Activated CD4-positive, CD25-positive, alpha-beta regulatory T cell (primary cell): Measurements from ENCODE around the gene ADCY1.
"Not testable (repeated sequence)": the region's sequence is repeated elsewhere in the genome, so short reads cannot be mapped to it uniquely, and the experiment has no call there.

Source experiments
- DNase-seq, 4 experiments: peaks; one replicate each; lab custom pipeline; 2025; lab: John Stamatoyannopoulos, UW

Gene ADCY1

GRCh38 chr7:45573661-45574415, at the start of gene ADCY1:
Gene ADCY1 (plus strand): TSS chr7:45574368. CDS start chr7:45574544, 176 bp downstream.
- no peak for DNase-seq

DNA sequence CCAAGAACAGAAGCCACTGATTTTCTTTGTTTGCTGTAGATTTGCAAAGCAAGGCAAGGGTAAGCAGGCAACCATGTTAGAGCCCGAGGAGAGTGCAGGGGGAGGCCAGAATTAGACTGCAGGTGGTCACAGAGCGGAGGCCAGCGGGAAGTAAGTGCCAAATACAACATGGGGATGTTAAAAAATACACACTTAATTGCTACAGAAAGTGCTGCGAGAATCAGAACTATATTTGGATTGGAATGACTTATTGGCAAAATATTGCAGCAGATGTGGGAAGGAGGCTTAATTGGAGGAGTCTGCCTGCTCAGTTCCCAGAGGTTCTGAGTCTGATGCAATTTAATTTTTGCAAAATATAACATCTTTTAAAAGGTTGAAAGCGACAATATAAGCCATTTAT, 49.7 kb upstream of the ADCY1 start:
- DNase-seq: no peak

- DNase-seq: no peak
These were observed 49.1 kb upstream of the ADCY1 start for GRCh38 chr7:45525057-45525456.

- no peak for DNase-seq
These were observed 30.7 kb upstream of the ADCY1 start for GRCh38 chr7:45543473-45543872.

GRCh38 chr7:45545105-45545710, 29.0 kb upstream of the ADCY1 start:
- not testable (repeated sequence) for DNase-seq

DNA sequence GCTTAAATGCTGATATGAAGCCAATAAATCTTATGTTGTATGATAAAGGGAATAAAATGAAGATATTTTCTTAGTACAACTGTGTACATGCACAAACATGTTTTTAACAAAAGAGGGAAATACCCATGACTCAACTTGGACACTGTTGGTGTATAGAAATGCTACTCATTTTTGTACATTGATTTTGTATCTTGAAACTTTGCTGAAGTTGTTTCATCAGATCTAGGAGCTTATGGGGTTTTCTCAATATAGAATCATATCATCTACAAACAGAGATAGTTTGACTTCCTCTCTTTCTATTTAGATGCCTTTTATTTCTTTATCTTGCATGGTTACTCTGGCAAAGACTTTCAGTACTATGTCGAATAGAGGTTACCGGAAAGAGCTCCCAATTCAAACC, 25.3 kb upstream of the ADCY1 start:
- DNase-seq: not testable (repeated sequence)

- no peak for DNase-seq
These were observed 10.8 kb upstream of the ADCY1 start for GRCh38 chr7:45563401-45563800.

DNA sequence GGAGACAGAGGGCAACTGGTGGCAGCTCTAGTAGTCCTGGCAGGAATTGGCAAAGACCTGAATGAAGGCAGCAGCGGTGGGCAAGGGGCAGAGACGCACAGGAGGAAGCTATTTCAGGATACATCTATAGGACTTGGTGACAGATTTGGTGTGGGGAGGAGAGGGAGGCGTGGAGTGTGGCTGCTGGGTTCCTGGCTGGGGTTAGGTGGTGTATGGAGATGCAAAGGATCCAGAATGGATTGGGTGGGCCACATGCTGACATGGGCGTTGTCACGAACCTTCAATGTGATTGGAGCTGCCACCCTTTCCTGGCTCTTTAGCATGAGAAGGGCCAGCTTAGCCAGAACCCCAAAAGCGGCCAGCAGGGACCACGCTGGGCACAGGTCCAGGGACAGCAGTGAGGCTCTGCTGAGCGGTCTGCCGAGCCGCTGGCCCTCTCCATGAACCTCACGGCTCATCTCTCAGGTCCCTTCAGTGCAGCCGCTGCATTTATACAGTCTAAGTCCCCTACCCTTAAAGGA, 10.2 kb upstream of the ADCY1 start:
- no peak for DNase-seq

- no peak for DNase-seq
These were observed 9.7 kb upstream of the ADCY1 start for GRCh38 chr7:45564485-45564884.

DNA sequence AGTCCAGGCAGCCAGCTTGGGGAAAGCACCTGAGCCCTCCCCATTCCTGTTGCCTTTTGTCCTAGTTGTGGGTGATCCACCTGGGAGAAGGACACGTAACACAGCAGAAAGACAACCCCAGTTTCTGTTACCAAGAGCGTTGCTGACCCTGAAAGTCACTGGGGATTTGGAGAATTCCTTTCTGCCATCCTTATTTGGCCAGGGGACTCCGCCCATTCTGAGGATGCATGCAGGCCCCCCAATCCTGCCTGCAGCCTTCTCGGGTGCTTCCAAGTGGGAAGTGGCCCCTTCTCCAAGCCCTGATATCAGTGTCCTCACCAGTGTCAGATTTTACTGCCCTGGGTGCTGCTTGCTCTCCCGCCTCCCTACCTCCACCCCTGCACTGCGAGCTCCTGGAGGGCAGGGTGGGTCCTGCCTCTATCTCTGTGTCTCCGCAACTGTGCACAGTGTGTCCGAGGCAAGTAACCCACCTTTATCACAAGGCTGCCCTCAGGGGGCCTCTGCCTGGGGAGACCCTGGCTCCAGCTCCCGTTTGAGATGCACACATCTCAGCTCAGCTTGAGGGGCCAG, 9.2 kb upstream of the ADCY1 start:
- DNase-seq: no peak

- DNase-seq: no peak
These were observed 7.8 kb upstream of the ADCY1 start for GRCh38 chr7:45566386-45566785.

GRCh38 chr7:45566961-45567360, 7.2 kb upstream of the ADCY1 start:
- no peak for DNase-seq

GRCh38 chr7:45567713-45568112, 6.5 kb upstream of the ADCY1 start:
- DNase-seq: no peak

GRCh38 chr7:45568536-45569289, 5.5 kb upstream of the ADCY1 start:
- no peak for DNase-seq

DNA sequence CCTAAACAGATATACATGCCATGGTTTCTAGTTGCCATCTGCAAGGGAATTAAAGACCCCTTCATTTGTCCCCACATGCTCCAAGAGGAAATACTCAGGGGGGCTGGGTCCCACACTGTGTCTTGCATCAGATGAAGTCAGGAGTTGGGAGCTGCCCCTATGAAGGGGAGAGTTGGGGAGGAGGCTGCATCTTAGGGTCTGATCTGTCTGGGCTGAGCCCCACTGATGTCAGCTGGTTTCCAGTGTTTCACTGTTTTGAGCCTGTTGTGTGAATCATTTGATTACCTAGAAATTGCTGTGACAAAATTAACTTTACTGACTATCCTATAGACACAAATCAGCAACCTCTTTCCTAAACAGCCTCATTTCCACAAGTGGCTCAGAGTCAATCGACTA, 4.9 kb upstream of the ADCY1 start:
- DNase-seq: no peak

- no peak for DNase-seq
These were observed 3.4 kb upstream of the ADCY1 start for GRCh38 chr7:45570797-45571196.

- DNase-seq: no peak
These were observed 964 bp upstream of the ADCY1 start for GRCh38 chr7:45573204-45573603.

DNA sequence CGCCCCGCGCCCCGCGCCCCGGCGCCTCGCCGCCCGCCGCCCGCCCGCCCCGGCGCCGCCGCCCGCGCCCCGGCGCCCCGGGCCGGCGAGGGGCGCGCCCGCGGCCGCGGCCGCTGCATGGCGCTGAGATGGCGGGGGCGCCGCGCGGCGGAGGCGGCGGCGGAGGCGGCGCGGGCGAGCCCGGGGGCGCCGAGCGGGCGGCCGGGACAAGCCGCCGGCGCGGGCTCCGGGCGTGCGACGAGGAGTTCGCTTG, 174 bp downstream of the ADCY1 start:
- DNase-seq: no peak

DNA sequence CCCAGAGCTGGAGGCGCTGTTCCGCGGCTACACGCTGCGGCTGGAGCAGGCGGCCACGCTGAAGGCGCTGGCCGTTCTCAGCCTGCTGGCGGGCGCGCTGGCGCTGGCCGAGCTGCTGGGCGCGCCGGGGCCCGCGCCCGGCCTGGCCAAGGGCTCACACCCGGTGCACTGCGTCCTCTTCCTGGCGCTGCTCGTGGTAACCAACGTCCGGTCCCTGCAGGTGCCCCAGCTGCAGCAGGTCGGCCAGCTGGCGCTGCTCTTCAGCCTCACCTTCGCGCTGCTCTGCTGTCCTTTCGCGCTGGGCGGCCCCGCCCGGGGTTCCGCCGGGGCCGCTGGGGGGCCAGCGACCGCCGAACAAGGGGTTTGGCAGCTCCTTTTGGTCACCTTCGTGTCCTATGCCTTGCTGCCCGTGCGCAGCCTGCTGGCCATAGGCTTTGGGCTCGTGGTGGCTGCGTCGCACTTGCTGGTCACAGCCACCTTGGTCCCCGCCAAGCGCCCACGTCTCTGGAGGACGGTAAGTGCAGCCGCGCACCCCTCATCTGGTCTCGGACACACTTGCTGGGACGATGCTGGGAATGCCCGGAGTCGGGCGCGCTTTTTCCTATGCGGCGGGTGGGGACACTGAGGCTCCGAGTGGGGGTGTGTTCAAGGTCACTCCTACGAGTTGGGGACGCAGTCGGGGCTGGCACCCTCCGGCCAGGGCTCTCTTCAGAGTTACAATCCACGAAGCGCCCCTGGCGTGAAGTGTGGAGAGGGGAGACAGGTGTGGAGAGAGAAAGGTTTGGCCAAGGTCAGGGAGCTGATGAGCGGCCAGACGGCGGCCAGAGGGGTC, 717 bp downstream of the ADCY1 start:
- no peak for DNase-seq

DNA sequence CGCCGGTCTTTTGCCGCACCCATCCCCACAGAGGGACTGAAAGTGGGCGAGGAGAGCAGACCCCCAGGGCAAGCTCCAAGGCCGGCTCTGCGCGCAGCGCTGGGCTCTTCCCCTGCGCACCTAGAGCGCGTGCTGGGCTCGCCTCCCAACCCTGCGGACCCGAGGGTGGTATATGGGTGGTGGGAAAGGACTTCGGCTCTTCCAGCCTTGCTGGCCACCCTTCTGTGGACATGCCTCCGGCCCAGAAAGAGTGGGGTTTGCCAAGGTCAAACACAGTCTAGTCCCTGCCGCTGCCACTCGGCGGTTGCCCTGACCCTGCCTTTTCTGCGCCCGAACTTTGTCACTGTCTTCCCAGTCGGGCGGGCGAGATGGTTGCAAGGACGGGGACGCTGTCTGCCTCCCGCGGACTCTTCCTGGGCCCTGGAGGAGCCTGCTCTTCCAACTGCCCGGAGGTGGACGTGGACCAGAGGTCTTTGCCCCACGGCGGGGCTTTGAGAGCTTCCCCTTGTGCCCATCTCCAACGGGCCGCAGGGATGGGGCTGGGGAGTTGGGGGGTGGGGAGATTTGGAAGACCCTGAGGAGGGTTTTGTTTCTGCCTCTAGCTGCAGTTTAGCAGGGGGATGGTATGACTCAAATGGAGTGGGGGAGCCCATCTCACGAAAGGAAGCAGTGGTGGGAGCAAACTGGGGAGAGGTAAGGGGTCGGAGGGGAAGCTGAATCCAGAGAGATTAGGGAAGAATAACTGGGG, 1.5 kb downstream of the ADCY1 start:
- DNase-seq: no peak

DNA sequence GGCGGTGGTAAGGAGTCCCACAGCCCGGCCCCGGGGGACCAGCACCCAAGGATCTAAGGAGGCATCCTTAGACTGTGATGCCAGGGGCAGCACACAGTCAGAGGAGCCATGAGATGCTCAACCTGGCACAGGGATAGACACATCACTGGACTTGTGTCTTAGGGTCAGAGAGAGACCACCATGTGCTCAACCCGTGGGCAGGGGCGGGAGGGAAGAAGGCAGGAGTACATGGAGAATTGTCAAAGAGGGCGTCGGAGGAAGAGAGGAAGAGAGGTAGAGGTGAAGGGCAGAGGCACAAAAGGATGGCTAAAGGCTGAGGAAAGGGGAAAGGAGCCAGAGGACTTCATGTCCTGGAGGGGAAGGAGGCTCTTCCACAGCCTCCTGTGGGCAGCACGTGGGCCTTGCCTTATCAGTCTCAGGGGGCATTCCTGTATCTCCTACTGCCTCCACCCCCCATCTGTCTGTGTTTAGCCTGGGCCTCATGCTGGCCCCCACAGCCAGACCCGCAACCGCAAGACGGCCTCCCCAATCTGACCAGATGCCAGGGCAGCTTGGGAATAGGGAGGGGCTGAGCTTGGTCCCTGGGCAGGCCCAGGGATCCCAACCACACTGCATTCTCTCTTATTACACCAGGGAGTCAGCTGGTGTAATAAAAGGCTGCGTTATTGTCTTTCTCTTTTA, 2.2 kb downstream of the ADCY1 start:
- DNase-seq: no peak
